Endodermal cell (in vitro differentiated cells): ENCODE data around the gene ACYP2. TPM values are rescaled to one million over a fixed set of nuclear protein-coding genes. Genes with fewer than 3 reads are reported as not detected.

ENCODE experiments used
- DNase-seq: peaks from one replicate; pipeline ENCODE4 v3.0.0-alpha.2; 2017
- H3K27ac ChIP-seq: 2 replicates; pipeline ENCODE4 v1.5.1; 2013; ENCODE audit warnings: mild to moderate bottlenecking, low read depth, low read length, moderate library complexity
- H3K27me3 ChIP-seq: 2 replicates; pipeline ENCODE4 v1.6.1; 2013; ENCODE audit warnings: mild to moderate bottlenecking, low read length, moderate library complexity; ENCODE audit not compliant: insufficient read depth, control insufficient read depth, poor library complexity, severe bottlenecking
- H3K36me3 ChIP-seq: 2 replicates; pipeline ENCODE4 v1.7.0; 2013; ENCODE audit warnings: mild to moderate bottlenecking, low read length, moderate library complexity; ENCODE audit not compliant: control insufficient read depth, insufficient read depth
- H3K4me1 ChIP-seq: one replicate; pipeline ENCODE4 v1.7.0; 2013; ENCODE audit warnings: low read length; ENCODE audit not compliant: control insufficient read depth, insufficient read depth
- H3K4me3 ChIP-seq: 2 replicates; pipeline ENCODE4 v1.5.1; 2013; ENCODE audit warnings: mild to moderate bottlenecking, low read length, moderate library complexity
- H3K9ac ChIP-seq: 2 replicates; pipeline ENCODE4 v1.6.1; 2013; ENCODE audit warnings: mild to moderate bottlenecking, low read length, moderate library complexity; ENCODE audit not compliant: poor library complexity, severe bottlenecking; ENCODE audit errors: extremely low read depth
- H3K9me3 ChIP-seq: 2 replicates; pipeline ENCODE4 v1.6.1; 2013; ENCODE audit warnings: mild to moderate bottlenecking, low read length, moderate library complexity; ENCODE audit not compliant: control insufficient read depth
- H3K27ac Mint-ChIP-seq: 2 replicates; pipeline ENCODE4 v1.8.0; 2020; ENCODE audit warnings: mixed read lengths
- H3K27me3 Mint-ChIP-seq: 2 replicates; pipeline ENCODE4 v1.8.0; 2021; ENCODE audit warnings: mild to moderate bottlenecking, mixed read lengths; ENCODE audit not compliant: insufficient read depth
- H3K36me3 Mint-ChIP-seq: 2 replicates; pipeline ENCODE4 v1.8.0; 2020; ENCODE audit warnings: low read depth, mixed read lengths
- H3K4me1 Mint-ChIP-seq: 2 replicates; pipeline ENCODE4 v1.8.0; 2020; ENCODE audit warnings: mixed read lengths
- H3K4me3 Mint-ChIP-seq: 2 replicates; pipeline ENCODE4 v1.8.0; 2020; ENCODE audit warnings: mild to moderate bottlenecking, moderate library complexity, mixed read lengths
- H3K9me3 Mint-ChIP-seq: 2 replicates; pipeline ENCODE4 v1.8.0; 2020; ENCODE audit warnings: mild to moderate bottlenecking, mixed read lengths
- WGBS, 2 experiments: methylation state at CpG; one replicate each; pipeline versions ENCODE4 v1.1.5 to v1.1.7; 2013; ENCODE audit warnings: missing lambda C conversion rate in 2 of 2, mixed read lengths in 1 of 2; ENCODE audit not compliant: insufficient coverage in 1 of 2, insufficient read length in 1 of 2; 5-methylcytosine and 5-hydroxymethylcytosine counted together
- total RNA-seq, 2 donors: library from RNA; stranded (reverse); fragmentation: NEBNext Ultra II Directional in 1 of 2; extraction: Animal tissue kit (Norgen Biotek cat#: 25700) in 1 of 2; gene quantifications; 2 replicates in 1 of 2; 3 replicates in 1 of 2; pipeline ENCODE4 v1.2.1, GENCODE V29; 2021
- TF ChIP-seq, protein P1 (sequence below): fragments of 200-600 bp; sonication (generic); conservative IDR thresholded peaks from 2 replicates; pipeline ENCODE4 v1.5.0; 2021; ENCODE audit warnings: antibody characterized with exemption, mild to moderate bottlenecking

Gene ACYP2
- total RNA-seq, 2 donors from 2014 or later, result 7.4 to 8.6 TPM

DNA sequence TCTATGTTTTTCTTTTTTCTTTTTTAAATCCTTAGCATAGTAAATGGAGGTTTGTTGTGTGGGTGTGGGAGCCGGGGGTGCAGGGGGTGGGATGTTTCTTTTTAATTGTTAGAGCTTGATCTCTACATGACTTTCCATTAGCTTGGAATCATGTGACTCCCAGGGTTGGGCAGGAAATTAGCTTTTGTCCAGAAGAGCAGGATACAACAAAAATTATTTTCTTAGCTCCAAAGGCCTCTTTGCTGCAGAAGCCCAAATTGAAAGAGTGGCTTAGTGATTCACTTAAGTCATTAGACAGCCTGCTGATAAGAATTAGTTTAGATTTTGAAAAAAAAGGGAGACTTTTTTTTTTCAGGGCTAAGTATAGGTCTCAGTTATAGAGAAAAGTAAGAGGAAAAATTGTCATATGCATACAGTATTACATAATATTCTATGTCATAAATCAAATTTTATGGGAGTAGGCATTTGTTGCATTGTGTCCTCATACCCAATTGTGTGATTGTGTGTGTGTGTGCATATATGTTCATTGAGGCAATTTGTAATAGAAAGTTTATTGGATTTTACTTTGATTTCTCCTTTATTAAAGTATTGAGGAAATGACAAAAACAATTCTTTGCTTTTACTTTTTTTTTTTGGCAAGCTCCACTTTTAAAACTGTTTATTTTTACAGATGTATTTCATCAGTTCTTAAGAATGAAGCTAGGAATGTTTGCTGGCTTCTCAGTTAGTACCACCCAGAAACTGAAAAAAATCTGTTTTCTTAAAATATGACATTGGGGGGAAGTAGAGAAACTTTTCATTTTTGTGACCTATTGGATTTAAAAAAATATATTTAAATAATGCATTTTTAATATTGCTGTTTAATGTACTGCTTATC lies 93.2 kb downstream of the ACYP2 start:
- TF ChIP-seq, protein P1, sequence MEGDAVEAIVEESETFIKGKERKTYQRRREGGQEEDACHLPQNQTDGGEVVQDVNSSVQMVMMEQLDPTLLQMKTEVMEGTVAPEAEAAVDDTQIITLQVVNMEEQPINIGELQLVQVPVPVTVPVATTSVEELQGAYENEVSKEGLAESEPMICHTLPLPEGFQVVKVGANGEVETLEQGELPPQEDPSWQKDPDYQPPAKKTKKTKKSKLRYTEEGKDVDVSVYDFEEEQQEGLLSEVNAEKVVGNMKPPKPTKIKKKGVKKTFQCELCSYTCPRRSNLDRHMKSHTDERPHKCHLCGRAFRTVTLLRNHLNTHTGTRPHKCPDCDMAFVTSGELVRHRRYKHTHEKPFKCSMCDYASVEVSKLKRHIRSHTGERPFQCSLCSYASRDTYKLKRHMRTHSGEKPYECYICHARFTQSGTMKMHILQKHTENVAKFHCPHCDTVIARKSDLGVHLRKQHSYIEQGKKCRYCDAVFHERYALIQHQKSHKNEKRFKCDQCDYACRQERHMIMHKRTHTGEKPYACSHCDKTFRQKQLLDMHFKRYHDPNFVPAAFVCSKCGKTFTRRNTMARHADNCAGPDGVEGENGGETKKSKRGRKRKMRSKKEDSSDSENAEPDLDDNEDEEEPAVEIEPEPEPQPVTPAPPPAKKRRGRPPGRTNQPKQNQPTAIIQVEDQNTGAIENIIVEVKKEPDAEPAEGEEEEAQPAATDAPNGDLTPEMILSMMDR, result no peak
- Histone ChIP-seq H3K9me3 (no peaks in the 10 kb centered on the region), H3K9ac (no peak overlapping the region), H3K36me3 (no peaks in the 10 kb centered on the region), H3K27me3 (no peaks in the 10 kb centered on the region), H3K4me1 (no peaks in the 10 kb centered on the region), H3K4me3 (no peak overlapping the region), H3K27ac (no peak overlapping the region)
- DNase-seq, result no peak
- H3K27ac Mint-ChIP-seq, result no peak overlapping the region
- 94% methylated on average over 1 of the region's 1 CpG; no CpG with 5 or more reads in 1 of the 2 experiments for WGBS, 2 experiments
- no peaks in the 10 kb centered on the region for H3K4me1 Mint-ChIP-seq
- no peaks in the 10 kb centered on the region for H3K36me3 Mint-ChIP-seq
- H3K4me3 Mint-ChIP-seq, result no peak overlapping the region
- no peaks in the 10 kb centered on the region for H3K9me3 Mint-ChIP-seq
- no peaks in the 10 kb centered on the region for H3K27me3 Mint-ChIP-seq

- H3K9ac ChIP-seq, result no peak overlapping the region
- Mint-ChIP-seq H3K27ac (no peak overlapping the region), H3K36me3 (no peaks in the 10 kb centered on the region), H3K4me1 (no peaks in the 10 kb centered on the region), H3K4me3 (no peak overlapping the region), H3K27me3 (no peaks in the 10 kb centered on the region), H3K9me3 (peaks cover 7% of the 10 kb centered on the region)
- peaks cover 1% of the 10 kb centered on the region for H3K9me3 ChIP-seq
- no peak for DNase-seq
- no peak overlapping the region for H3K27ac ChIP-seq
- no peaks in the 10 kb centered on the region for H3K36me3 ChIP-seq
- no peaks in the 10 kb centered on the region for H3K4me1 ChIP-seq
- WGBS, 2 experiments, result 95 to 98% methylated on average over 2 to 3 of the region's 3 CpGs
- TF ChIP-seq, protein P1, result no peak
- H3K27me3 ChIP-seq, result no peaks in the 10 kb centered on the region
- no peak overlapping the region for H3K4me3 ChIP-seq
Observed at GRCh38 chr2:54209379-54209778, 94.0 kb downstream of the ACYP2 start.

DNA sequence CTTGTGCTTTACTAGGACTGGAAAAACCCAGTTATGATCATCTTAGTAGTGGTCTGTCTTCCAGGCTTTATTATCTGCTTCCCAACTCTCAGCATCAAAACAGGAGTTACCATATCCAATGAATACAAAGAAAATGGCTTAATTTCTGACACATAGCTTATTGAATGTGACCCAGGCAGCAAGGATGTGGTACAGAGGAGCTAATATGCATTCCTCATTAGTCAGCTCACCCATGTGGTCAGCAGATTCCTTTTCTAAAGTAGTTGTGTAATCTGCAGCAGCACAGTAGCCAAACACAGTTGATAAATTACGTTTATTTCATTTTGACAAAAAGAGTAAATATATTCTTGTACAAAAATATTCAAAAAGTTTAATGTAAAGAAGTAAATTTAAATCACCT lies 97.0 kb downstream of the ACYP2 start:
- TF ChIP-seq, protein P1, result no peak
- no CpG with 5 or more reads among the region's 1 CpG for WGBS, 2 experiments
- no peak for DNase-seq
- Histone ChIP-seq H3K27me3 (no peaks in the 10 kb centered on the region), H3K9ac (no peak overlapping the region), H3K36me3 (no peaks in the 10 kb centered on the region), H3K4me3 (no peak overlapping the region), H3K4me1 (no peaks in the 10 kb centered on the region), H3K9me3 (peaks cover 9% of the 10 kb centered on the region), H3K27ac (no peak overlapping the region)
- Mint-ChIP-seq H3K4me3 (no peak overlapping the region), H3K4me1 (no peaks in the 10 kb centered on the region), H3K36me3 (no peaks in the 10 kb centered on the region), H3K27ac (no peak overlapping the region), H3K9me3 (peaks cover 16% of the 10 kb centered on the region), H3K27me3 (peaks cover 1% of the 10 kb centered on the region)
